Measurements from ENCODE around the gene LDOC1.

Gene LDOC1

GRCh38 chrX:141127146-141127545 lies 49.8 kb downstream of the LDOC1 start:
- no peak overlapping the region for H3K4me3 Mint-ChIP-seq
- H3K27ac Mint-ChIP-seq: no peak overlapping the region
- DNase-seq (no peak), ATAC-seq (no peak)
- H3K4me1 Mint-ChIP-seq: no peaks in the 10 kb centered on the region
- no peaks in the 10 kb centered on the region for H3K9me3 Mint-ChIP-seq
- no peaks in the 10 kb centered on the region for H3K36me3 Mint-ChIP-seq (ENCODE audit: low read depth)
- no peaks in the 10 kb centered on the region for H3K27me3 Mint-ChIP-seq

Measured in activated naive CD8-positive, alpha-beta T cell treated with anti-CD3 and anti-CD28 coated beads, Interleukin-2, amount 50 U/mL, for 24 hours (primary cell).